SK-N-DZ (cell line): ENCODE data around the gene RBMS2.

Source experiments
- DNase-seq: peaks from one replicate; pipeline ENCODE4 v3.0.0-alpha.2; 2015; ENCODE audit warnings: low spot score

Gene RBMS2

GRCh38 chr12:56578983-56579546, 57.4 kb downstream of the RBMS2 start:
- no peak for DNase-seq

- DNase-seq: no peak
Observed at GRCh38 chr12:56581418-56582145, 60.0 kb downstream of the RBMS2 start.

- DNase-seq: no peak
Observed at GRCh38 chr12:56585098-56585497, 63.5 kb downstream of the RBMS2 start.

GRCh38 chr12:56589783-56590182, 68.2 kb downstream of the RBMS2 start:
- DNase-seq: no peak

GRCh38 chr12:56590237-56590830, 68.7 kb downstream of the RBMS2 start:
- peak; percentile 55 for DNase-seq

- DNase-seq: no peak
Observed at GRCh38 chr12:56591126-56591525, 69.5 kb downstream of the RBMS2 start.

- no peak for DNase-seq
Observed at GRCh38 chr12:56591961-56592360, 70.3 kb downstream of the RBMS2 start.

GRCh38 chr12:56593909-56594621, 72.4 kb downstream of the RBMS2 start:
- peak; percentile 69 for DNase-seq

- DNase-seq: no peak
Observed at GRCh38 chr12:56596815-56597214, 75.2 kb downstream of the RBMS2 start.

- no peak for DNase-seq
Observed at GRCh38 chr12:56599041-56599440, 77.4 kb downstream of the RBMS2 start.

GRCh38 chr12:56599797-56600196, 78.2 kb downstream of the RBMS2 start:
- no peak for DNase-seq

- DNase-seq: no peak
Observed at GRCh38 chr12:56600753-56601152, 79.1 kb downstream of the RBMS2 start.

- DNase-seq: no peak
Observed at GRCh38 chr12:56601503-56601902, 79.9 kb downstream of the RBMS2 start.

- DNase-seq: no peak
Observed at GRCh38 chr12:56602239-56602638, 80.6 kb downstream of the RBMS2 start.

GRCh38 chr12:56604355-56604754, 82.7 kb downstream of the RBMS2 start:
- DNase-seq: no peak

GRCh38 chr12:56614627-56615026, 93.0 kb downstream of the RBMS2 start:
- DNase-seq: no peak

GRCh38 chr12:56616244-56616643, 94.6 kb downstream of the RBMS2 start:
- DNase-seq: no peak

- DNase-seq: no peak
Observed at GRCh38 chr12:56616925-56617324, 95.3 kb downstream of the RBMS2 start.

GRCh38 chr12:56622535-56622934, 100.9 kb downstream of the RBMS2 start:
- DNase-seq: no peak

GRCh38 chr12:56626701-56627100, 105.1 kb downstream of the RBMS2 start:
- DNase-seq: no peak

GRCh38 chr12:56628671-56629458, 107.2 kb downstream of the RBMS2 start:
- DNase-seq: peak; percentile 53
